ENCODE results near the gene ETFB.

DNA sequence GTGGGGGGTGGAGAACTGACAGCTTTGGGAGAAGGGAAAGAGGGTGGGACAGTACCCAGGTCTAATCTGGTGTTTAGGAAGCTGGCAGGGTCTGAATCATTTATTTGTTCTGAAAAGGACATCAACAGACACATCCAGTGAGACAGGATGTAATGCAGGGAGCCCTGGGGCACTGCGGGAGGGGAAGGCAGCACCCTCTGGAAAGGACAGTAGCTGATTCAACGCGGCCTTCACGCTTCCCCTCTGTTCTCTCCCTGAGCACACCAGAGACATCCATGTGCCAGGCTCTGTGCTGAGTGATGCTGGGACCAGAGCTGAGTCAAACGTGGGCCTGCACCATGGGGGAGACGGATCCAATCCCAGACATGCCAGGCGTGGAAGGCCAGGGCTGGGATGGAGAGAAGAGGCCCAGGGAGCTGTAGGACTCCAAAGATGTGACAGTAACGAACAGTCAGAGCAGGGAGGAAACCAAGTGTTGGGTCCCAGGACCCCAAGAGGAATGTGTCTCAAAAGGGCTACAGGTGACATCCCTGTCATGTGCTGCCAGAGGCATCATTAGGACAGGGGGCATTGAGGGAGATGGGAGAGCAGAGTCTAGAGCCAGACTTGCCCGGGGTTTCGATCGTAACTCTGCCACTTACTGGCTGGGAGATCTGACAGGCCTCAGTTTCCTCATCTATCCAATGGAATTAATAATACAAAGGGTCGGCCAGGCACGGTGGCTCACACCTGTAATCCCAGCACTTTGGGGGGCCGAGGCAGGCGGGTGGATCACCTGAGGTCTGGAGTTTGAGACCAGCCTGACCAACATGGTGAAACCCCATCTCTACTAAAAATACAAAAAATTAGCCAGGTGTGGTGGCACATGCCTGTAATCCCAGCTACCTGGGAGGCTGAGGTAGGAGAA, 1.7 kb downstream of the ETFB start:
- TF ChIP-seq, protein P1, sequence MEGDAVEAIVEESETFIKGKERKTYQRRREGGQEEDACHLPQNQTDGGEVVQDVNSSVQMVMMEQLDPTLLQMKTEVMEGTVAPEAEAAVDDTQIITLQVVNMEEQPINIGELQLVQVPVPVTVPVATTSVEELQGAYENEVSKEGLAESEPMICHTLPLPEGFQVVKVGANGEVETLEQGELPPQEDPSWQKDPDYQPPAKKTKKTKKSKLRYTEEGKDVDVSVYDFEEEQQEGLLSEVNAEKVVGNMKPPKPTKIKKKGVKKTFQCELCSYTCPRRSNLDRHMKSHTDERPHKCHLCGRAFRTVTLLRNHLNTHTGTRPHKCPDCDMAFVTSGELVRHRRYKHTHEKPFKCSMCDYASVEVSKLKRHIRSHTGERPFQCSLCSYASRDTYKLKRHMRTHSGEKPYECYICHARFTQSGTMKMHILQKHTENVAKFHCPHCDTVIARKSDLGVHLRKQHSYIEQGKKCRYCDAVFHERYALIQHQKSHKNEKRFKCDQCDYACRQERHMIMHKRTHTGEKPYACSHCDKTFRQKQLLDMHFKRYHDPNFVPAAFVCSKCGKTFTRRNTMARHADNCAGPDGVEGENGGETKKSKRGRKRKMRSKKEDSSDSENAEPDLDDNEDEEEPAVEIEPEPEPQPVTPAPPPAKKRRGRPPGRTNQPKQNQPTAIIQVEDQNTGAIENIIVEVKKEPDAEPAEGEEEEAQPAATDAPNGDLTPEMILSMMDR (IDR thresholded peaks at IDR 0.05; ENCODE audit: low read depth, low read length, missing input control): no peak
- TF ChIP-seq JUND (IDR thresholded peaks at IDR 0.05): no peak
- TF ChIP-seq, protein P2, sequence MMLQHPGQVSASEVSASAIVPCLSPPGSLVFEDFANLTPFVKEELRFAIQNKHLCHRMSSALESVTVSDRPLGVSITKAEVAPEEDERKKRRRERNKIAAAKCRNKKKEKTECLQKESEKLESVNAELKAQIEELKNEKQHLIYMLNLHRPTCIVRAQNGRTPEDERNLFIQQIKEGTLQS (IDR thresholded peaks at IDR 0.05): no peak
- TF ChIP-seq, protein P3, sequence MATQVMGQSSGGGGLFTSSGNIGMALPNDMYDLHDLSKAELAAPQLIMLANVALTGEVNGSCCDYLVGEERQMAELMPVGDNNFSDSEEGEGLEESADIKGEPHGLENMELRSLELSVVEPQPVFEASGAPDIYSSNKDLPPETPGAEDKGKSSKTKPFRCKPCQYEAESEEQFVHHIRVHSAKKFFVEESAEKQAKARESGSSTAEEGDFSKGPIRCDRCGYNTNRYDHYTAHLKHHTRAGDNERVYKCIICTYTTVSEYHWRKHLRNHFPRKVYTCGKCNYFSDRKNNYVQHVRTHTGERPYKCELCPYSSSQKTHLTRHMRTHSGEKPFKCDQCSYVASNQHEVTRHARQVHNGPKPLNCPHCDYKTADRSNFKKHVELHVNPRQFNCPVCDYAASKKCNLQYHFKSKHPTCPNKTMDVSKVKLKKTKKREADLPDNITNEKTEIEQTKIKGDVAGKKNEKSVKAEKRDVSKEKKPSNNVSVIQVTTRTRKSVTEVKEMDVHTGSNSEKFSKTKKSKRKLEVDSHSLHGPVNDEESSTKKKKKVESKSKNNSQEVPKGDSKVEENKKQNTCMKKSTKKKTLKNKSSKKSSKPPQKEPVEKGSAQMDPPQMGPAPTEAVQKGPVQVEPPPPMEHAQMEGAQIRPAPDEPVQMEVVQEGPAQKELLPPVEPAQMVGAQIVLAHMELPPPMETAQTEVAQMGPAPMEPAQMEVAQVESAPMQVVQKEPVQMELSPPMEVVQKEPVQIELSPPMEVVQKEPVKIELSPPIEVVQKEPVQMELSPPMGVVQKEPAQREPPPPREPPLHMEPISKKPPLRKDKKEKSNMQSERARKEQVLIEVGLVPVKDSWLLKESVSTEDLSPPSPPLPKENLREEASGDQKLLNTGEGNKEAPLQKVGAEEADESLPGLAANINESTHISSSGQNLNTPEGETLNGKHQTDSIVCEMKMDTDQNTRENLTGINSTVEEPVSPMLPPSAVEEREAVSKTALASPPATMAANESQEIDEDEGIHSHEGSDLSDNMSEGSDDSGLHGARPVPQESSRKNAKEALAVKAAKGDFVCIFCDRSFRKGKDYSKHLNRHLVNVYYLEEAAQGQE (IDR thresholded peaks at IDR 0.05): peak; percentile 94
- TF ChIP-seq SP1 (IDR thresholded peaks at IDR 0.05): no peak
- TF ChIP-seq FOXA1 (IDR thresholded peaks at IDR 0.05): no peak
- no peak for TF ChIP-seq HNF4G (IDR thresholded peaks at IDR 0.05)
- TF ChIP-seq, protein P4, sequence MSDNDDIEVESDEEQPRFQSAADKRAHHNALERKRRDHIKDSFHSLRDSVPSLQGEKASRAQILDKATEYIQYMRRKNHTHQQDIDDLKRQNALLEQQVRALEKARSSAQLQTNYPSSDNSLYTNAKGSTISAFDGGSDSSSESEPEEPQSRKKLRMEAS (IDR thresholded peaks at IDR 0.05): no peak
- TF ChIP-seq YY1 (IDR thresholded peaks at IDR 0.05): no peak
- TF ChIP-seq TAF1 (conservative IDR thresholded peaks at IDR 0.05): no peak
- no peak for TF ChIP-seq RXRA (IDR thresholded peaks at IDR 0.05)
- TF ChIP-seq RAD21 (IDR thresholded peaks at IDR 0.05): no peak
- no peak for TF ChIP-seq ZBTB33 (IDR thresholded peaks at IDR 0.05)
- TF ChIP-seq HNF4A (conservative IDR thresholded peaks at IDR 0.05): no peak

All from liver (tissue), 3 donors.